LHCN-M2 (cell line): ENCODE data around the gene ORM1. TPM values are rescaled to one million over a fixed set of nuclear protein-coding genes. Genes with fewer than 3 reads are reported as not detected.
A peak's percentile ranks its signal among the peaks of the same experiment; 100 is the strongest.

Experiments used
- DNase-seq: peaks from one replicate; pipeline ENCODE4 v3.0.0-alpha.2; 2012; ENCODE audit warnings: low read depth
- total RNA-seq: library from RNA; depleted of rRNA; stranded (reverse); fragments of >200 nt; gene quantifications from 2 replicates; pipeline ENCODE4 v1.2.3, GENCODE V29; 2014

The ORM1 gene
- total RNA-seq, 1 experiment from 2014 or later, result not detected

DNA sequence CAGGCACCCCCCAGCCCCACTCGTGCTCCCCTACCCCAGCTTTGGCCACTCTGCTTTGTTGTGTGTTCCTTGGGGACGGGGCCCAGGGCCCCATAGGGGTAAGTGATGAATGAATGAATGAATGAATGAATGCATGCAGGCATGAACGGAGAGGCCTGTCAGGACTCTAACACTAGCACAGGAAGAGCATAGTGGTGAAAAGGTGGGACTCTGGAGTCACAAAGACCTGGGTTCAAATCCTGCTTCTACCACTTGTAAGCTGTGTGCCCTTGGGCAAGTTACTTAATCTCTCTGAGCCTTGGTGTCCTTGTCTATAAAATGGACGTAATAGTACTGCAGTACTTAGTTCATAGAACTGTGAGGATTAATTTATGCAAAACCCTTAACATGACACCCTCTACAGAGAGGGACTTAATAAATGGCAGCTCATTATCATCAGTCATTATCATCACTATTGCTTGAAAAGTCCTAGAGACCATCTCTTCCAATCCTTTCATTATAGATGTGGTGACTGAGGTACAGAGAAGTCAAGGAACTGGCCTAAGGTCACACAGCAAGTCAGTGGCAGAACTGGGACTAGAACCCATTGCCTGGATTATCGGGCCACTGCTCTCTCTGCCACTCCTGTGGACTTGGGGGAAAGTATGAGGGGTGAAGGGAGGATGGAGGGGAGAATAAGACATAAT, 20.0 kb downstream of the ORM1 start:
- DNase-seq, result no peak

DNA sequence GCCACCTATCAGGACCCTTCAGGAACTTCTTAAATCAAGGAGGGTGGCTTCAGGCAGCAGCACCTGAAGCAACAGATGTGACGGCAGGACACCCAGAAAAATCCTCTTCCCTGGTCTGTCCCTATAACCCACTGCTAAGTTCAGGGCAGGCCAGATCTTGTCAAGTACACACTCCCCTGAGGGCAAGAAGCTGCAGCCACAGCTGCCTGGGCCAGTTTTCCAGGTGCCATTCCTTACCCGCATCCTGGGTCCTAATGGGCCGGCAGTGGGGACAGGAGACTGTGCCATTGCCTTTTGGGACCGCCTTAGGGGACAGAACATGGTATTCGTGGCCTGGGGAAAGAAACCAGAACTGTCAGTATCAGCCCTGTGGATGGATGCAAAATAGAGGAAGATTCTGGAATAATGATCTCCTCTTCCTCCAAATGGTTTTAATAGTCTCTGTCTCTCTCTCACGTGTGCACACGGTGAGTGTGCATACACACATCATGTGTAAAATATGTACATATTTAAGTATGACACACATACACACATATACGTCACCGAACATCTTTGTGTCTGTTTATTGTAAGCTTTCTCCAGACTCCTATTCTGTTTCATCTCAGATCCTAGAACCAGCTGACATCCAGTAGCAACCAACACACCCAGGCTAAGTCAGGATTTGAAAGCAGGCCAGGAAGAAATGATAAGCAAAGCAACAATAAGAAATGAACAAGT, 20.7 kb downstream of the ORM1 start:
- no peak for DNase-seq

DNA sequence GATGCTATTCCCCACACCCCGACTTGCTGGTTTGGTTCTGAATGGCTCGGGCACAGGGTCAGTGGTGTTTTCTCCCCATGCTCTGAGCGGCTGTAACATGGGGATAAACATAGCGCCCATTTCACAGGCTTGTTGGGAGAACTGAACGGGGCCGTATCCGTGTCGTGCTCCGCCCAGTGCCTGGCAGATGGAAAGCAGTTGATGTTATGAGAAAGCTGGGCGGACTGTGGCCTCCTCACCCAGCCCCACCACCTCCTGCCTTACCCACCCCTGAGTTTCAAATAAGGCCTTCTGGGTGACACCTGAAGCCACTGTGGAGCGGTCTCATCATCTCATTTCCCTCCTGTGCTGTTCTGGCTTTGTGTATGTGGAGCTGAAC, 21.3 kb downstream of the ORM1 start:
- DNase-seq, result no peak

DNA sequence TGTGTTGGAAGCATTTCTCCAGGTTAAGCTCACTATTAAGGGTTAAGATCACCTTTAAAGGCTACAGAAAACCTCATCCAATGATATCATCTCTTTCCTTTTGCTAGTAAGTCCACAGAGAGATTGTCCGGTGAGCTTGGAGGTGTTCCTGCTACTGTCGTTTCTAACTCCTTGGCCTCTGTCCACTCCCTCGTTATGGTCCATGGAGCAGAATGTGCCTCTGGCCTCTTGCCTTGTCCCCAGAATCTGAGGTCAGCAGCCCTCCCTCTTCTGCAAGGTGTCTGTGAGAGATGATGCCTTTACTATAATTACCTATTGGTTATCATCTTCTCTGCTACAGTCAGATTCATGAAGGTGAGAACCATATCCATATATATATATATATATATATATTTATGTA, 21.8 kb downstream of the ORM1 start:
- no peak for DNase-seq

DNA sequence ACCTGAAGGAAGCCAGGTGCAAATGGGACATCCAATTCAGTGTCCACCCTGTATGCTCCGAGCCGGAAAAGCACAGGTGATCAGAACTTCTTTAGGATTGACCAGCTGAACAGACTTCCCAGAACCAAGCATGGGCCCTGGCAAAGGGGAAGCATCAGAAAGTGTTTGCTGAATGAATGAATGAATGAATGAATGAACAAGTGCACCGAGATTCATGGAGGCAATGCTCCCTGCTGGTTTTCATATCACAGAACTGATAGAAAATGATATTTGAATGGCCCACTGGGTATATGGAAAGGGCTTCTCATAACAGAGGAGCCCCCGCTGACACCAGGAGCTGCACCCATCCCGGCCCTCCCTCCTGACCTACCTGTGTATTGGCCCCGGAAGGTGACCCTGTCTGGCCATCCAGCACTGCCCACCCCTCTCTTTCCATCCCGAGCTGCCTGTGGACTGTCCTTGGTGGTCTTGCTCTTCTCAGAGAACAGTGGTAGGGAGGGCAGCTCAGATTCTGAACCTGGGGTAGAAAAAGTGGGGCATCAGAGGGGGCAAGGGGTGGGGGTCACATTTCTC, 22.7 kb downstream of the ORM1 start:
- DNase-seq, result no peak

DNA sequence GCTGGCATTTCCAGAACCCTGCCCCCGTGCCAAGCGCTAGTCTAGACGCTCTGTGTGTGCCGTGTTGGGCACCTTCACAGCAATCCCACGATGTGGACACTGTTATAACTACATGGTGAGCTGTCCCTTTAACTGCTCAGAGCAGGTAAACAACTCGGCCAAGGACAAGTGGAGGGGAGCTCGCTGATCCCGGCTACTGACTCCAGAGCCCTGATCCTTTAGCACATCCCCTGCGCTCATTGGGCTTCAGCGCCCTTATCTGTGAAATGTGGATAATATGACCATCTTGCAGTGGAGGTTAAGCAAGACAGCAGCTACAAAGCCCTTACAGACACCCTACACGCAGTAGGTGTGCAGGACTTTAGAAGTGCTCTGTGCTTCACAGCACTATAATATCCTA, 23.2 kb downstream of the ORM1 start:
- DNase-seq, result no peak

DNA sequence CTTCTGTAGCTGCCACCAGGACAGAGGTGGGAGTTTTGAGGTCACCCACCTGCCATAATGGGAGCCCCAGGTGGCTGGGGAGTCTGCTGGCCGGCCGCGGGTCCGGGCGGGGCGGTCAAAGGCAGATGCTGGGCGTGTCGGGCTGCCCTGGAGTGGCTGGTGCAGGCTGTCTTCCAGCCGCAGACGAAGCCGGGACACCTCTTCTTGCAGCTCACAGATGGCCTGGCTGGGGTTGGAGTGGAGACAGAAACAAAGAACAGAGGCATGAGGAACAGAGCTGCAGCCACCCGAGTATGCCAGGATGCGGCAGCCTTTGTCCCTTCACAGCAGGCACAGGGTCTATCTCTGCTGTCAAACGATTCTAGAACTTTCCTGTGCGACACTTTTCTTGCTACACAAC, 24.8 kb downstream of the ORM1 start:
- DNase-seq, result no peak

DNA sequence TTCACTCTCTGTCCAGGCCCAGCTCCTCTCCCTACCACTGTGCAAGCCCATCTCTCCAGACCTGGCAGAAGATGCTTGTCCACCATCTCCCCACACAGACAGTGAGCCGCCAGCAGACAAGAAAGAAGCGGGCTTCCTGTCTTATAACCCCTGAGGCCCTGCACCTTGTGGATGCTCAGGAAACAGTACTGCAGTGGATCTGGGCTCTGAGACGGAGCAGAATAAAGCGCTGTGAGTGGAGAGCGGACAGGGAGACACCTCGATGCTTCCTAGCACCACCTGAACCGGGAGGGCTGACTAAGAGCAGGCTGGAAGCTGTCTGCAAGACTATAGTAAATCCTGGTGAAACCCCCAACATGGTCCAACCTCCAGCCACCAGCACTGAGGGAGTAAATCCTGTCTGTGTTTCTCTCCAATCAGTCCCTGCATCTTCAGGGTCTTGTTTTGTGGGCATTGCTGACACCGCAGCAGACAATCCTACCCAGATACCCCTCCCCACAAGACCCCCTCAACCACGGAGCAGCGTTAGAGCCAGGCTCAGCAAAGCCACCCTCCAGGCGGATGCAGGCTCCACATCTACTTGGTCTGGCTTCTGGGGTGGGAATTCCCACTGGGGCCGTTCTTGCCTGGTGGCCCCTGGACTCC, 25.5 kb downstream of the ORM1 start:
- DNase-seq, result no peak

DNA sequence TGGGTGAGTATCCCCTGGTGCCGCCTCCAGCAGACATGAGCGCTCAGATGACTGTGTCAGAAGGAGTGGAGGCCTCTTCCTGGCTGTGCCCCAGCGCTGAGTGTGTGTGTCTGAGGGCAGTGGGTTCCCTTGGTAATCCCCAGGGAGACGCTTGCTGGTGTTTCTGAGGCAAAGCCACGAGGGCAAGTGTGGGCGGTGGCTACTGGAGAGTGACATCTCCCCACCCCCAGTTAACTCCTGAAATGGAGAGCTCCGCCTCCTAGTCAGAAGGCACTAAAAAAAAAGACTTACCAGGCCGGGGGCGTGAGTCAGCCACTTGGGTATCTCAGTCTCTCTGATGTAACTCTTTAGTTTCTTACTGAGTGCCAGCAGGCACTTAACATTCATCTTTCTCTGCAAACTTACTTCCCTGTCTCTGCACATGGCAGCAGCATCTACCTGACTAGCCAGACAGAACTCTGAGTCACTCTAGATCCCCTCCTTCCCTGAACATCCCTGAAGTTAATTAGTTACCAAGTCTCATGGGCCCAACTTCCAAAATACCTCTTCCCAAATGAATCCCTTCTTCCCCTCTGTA, 26.1 kb downstream of the ORM1 start:
- DNase-seq, result peak; percentile 95

DNA sequence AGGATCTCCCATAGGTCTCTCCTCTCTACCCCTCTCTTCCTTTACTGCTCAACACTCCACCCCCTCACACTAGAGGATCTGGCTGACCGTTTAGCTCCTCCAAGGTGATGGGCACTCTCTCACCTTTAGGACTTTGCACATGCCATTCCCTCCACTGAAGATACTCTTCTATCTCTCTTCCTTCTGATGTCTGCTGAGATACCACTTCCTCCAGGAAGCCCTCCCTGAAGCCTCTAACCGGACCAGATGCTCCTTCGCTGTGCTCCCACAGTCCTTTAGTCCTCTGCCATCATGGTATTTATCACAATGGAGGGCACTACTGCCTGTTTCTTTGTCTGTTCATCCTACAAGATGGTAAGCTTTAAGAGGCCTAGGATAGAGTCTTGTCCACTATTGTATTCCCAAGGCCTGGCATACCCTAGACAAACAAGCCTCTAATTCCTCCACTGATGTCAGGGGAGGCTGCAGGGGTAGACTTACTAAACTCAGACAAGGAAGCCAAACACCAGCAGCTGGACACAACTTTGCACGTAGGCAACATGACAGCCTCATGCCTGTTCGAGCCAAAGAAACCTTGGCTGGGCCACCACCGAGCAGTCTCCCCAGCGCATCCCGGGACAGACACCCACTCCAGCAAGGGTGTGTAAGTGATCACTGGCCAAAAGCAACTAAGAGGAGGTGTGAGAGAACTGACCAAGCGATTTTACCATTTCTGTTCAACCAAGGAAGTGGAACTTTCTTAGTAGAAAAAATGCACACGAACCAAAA, 27.0 kb downstream of the ORM1 start:
- no peak for DNase-seq

DNA sequence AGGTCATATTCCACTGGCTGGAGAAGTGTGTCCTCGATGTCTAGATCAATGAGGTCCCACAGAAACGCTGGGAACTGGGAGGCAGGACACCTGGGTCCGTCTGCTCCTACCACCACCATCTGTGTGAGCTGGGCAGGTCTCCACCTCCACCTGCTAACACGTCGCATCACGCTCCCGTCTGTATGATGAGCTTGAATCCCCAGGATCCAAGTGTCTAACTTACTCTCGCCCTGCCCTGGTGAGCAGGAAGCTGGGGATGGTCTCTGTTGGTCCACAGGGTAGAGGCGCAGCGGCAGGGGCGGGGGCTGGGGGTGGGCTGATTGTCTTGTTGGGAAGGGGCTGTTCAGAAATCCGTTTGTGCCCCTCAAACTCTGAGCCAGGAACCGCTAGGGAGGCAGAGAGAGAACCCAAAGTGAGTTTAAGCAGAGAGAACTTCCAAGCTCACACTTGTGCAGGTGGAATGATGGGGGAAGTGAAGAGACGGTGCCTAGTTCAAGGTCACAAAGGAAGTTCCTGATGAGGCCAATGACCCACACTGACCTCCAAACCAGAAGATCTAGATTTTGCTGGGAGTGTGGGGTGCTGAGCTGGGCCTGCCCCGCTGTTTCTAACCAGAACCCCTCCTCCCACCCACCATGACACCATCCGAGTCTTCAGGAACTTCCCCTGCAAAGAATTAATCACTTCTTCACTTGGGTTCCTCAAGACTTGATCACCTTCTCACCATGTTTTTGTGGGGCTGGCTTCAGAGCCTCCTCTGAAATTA, 27.9 kb downstream of the ORM1 start:
- no peak for DNase-seq

DNA sequence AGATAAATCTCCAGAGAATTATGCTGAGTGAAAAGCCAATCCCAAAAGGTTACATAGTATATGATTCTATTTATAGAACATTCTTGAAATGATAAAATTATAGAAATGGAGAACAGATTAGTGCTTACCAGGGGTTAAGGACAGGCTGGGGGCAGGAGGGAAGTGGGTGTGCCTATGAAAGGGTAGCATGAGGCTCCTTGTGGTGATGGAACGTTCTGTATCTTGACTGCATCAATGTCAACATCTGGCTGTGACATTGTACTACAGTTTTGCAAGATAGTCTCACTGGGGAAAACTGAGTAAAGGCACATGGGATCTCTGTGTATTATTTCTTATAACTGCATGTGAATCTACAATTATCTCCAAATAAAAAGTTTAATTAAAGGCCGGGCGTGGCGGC, 29.0 kb downstream of the ORM1 start:
- DNase-seq, result no peak

DNA sequence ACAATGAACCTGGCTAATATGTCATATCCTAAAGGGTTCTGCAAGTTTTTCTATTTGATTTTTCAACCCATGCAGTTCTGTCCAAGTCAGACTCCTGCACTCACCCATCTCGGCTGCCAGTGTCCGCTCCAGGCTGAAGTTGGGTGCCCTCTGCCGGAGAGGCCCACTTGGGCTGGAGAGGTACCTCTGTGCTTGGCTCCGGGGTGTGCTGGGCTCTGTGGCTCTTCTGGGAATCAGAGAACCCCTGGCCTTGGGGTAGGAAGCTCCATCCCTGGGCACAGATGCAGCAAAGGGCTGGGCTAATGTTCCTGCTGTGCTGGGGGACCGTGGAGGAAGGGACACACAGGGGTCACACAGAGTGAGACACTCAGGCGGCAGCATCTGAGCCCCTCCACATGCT, 32.9 kb downstream of the ORM1 start:
- no peak for DNase-seq

DNA sequence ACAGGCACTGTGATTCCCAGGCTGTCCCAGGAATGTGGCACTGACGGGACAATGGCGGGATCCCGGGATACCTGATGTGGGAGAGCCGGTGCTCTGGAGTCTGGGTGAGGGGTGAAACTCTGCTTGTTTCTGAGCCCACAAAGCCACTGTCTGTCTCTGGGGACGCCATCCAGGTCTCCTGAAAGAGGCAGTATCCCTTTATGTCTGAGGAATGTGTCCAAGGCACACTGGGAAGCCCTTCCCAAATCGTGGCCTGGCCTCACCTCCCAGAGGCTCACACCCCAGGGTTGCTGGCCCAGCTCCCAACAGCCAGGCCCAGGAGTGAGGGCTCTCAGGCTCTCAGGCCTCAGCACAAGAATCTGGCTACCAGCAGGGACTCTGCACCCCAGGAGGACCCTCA, 33.9 kb downstream of the ORM1 start:
- no peak for DNase-seq

DNA sequence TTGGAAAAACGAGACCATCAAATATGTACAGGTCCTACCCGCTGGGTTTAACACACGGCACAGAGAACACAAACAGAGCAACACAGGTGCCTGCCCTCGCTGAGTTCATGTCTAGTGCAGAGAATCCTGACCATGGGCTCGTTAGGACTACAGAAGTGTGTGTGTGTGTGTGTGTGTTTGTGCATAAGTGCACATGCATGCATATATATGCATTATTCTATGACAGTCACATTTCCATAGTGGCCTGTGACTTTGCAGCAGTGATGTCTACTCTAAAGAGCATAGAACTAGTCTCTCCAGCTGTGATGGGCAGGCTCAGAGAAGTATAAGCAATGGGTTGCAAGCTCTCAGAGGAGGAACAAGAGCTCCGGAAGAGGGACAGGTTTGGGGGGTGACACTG, 34.5 kb downstream of the ORM1 start:
- no peak for DNase-seq

DNA sequence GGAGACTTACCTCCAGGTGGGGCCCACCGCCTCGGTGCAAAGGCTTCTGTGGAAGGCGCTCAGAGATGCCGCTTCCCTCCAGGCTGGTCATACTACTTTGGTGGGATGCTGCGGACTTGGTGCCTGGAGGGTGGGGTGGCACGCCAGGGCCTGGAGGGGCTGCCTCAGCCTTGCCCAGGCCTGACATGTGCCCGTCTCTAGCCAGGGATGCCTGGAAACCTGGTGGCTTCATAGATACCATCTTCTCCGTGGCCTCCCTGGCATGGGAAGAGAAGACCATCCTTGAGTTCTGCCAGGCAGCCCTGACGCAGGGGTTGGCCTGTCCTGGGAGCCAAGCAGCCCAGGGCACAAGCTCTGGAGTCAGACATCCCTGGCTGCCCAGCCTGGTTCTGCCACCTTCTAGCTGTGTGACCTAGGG, 35.0 kb downstream of the ORM1 start:
- no peak for DNase-seq

DNA sequence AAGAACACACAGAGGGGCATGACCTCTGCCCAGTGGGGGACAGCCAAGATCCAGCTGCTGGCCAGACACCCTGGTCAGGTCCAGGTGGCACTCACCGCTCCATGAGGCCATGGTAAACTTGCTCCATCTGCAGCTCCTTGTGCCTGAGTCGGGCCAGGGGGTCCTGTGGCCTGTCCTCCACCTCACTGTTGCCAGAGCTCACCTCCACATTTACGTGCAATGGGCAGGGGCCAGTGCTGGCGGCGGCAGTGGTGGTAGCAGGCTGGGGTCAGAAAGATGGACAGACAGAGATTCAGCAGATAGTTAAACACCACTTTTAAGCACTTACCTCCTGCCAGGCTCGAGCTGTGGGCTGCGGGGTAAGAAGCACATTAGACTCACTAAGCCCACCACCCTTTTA, 36.9 kb downstream of the ORM1 start:
- no peak for DNase-seq

DNA sequence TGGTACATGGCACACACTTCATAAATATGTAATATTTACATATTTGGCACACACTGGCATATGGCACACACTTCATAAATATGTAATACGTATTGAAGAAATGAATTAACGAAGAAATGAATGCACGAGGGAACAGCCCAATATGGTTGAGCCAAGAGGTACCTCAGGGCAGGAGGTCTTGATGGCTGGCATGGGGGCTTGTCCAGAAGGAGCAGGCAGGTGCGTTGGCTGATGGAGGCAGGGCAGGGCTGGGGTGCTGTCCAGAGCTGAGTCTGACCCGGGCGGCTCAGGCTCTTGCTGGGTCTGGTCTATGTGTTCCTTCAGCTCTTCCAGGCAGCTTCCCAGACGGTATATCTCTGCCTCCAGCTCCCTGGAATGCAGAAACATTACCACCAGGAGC, 38.6 kb downstream of the ORM1 start:
- no peak for DNase-seq

DNA sequence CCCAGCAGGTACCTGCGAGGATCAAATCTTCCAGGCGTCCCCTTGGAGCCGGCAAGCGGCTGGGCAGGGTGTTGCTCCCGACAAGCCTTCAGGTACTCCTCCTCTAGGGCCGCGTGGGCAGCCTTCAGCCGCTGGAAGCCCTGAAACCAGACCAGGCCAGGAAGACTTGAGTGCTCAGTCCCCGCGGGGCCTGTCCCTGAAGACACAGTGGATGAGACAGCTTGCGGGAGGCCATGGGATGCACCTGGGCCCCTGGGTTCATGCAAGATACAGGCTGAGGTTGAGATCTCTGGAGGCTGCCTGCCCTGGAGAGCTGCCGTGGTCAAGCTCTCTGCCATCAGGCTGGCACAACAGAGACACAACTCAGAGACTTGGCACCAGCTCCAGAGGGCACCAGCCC, 39.5 kb downstream of the ORM1 start:
- DNase-seq, result no peak

DNA sequence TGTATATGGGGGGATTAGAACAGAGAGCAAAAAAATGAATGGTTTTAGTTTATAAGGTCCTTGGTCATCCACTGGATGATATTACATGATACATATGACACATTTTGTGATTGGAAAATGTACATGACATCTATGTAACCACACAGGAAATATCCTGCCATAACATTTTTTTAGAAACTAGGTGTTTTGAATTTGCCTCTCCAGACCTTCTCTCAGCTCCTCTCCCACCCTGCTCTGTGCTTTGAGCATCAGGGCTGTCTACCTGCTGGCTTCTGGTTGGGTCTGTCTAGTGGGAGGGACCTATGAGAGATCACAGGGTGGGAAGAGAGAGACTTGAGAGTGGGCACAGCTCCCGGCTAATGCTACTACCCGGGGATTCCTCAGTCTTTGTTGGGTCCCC, 40.5 kb downstream of the ORM1 start:
- no peak for DNase-seq
